Activated CD4-positive, alpha-beta T cell treated with anti-CD3 and anti-CD28 coated beads, Interleukin-2, Interleukin-6, amounts not matched to agents 100 ng/mL and 50 ng/mL, durations not matched to agents 16 hours and 8 hours (primary cell): ENCODE results near the gene RXFP2.
A peak's percentile ranks its signal among the peaks of the same experiment; 100 is the strongest.

Experiments
- DNase-seq: peaks from one replicate; pipeline ENCODE4 v3.0.0-alpha.2; 2020

RXFP2 gene

GRCh38 chr13:31835932-31836331 is 96.6 kb downstream of the RXFP2 start:
- DNase-seq, result no peak

DNA sequence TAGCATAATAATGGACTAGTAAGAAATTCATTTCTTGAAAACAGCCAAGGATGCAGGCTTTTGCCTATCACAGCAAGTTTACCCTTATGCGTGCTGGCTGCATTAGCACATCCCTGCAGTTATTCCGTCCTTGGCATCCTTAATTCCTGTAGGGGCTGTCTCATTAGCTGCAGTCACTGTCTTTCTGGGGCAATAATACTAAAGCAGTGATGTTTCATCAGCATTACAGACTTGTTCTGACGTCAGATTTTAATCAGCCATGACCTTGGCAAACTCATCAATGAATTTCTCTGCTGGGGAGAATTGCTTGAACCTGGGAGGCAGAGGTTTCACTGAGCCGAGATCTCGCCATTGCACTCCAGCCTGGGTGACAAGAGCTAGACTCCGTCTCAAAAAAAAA is 103.7 kb downstream of the RXFP2 start:
- DNase-seq, result no peak

- DNase-seq, result peak; percentile 86
Measured at GRCh38 chr13:31846182-31846938, 107.0 kb downstream of the RXFP2 start.

GRCh38 chr13:31846961-31847752 is 107.8 kb downstream of the RXFP2 start:
- no peak for DNase-seq

DNA sequence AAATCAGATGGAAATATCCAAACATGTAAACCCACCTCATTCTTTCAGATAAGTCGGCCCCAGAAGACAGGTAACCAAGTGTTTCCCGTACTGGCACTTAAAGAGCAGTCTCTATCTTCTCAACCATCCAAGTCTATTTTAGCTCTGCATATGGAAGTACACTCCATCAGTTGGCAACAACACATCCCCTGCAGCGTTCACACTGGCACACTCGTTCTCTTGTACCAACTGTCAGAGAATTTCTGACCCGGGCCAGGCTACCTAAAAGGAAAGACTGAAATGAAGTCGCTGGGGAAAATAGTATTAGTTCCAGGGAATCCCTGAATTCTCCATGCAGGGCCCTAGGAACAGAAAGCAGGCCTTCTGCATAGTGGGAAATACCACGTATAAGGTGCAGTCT is 109.3 kb downstream of the RXFP2 start:
- no peak for DNase-seq

DNA sequence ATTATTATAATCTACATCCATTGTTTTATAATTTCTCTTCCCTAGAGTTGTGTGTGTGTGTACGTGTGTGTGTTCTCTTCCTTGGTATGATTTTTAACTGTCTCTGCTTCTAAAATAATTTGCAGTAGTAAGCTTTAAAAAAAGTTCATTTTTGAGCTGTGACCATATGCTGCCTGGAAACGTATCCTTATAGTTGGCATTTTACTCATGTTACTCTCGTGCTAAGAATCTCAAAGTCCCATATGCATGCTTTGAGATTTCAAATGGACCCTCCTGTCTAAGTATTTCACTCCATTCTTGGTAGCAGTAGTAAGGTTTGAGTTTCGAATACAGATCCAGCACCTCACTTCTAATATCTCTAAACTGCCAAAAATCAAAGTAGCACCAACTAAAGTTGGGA is 109.9 kb downstream of the RXFP2 start:
- no peak for DNase-seq

- DNase-seq, result no peak
Measured at GRCh38 chr13:31850041-31850555, 110.8 kb downstream of the RXFP2 start.

- DNase-seq, result no peak
Measured at GRCh38 chr13:31851216-31851615, 111.9 kb downstream of the RXFP2 start.
